Brain microvascular endothelial cell (primary cell): Measurements from ENCODE around the gene ASIP.
"Not testable (repeated sequence)": the region's sequence is repeated elsewhere in the genome, so short reads cannot be mapped to it uniquely, and the experiment has no call there.

Experiments
- DNase-seq: peaks from one replicate; pipeline ENCODE4 v3.0.0-alpha.2; 2020
- H3K27ac ChIP-seq: fragments of 250-450 bp; sonication (Bioruptor Pico); 2 replicates; pipeline ENCODE4 v1.5.1; 2020; ENCODE audit warnings: mild to moderate bottlenecking, moderate library complexity
- H3K27me3 ChIP-seq: fragments of 250-450 bp; sonication (Bioruptor Pico); replicated peaks from 2 replicates; pipeline ENCODE4 v1.5.1; 2020; ENCODE audit warnings: mild to moderate bottlenecking
- H3K36me3 ChIP-seq: fragments of 250-450 bp; sonication (Bioruptor Pico); replicated peaks from 2 replicates; pipeline ENCODE4 v1.5.1; 2020; ENCODE audit warnings: mild to moderate bottlenecking
- H3K4me3 ChIP-seq: 2 replicates; pipeline ENCODE4 v1.5.1; 2011; ENCODE audit warnings: low read depth, mild to moderate bottlenecking, control low read depth, low read length, moderate library complexity
- in situ Hi-C: cut with HindIII; loops from 2 replicates; pipeline ENCODE4 v1.10.0; 2017; ENCODE audit warnings: low sequenced_read_pairs, low pct_ligation_motif_present
- TF ChIP-seq, protein P1 (sequence below): IDR thresholded peaks from 2 replicates; pipeline ENCODE4 v1.5.1; 2011; ENCODE audit warnings: low read depth, mild to moderate bottlenecking, moderate library complexity, low read length, control low read depth, inconsistent platforms; ENCODE audit errors: missing control alignments

The ASIP gene

DNA sequence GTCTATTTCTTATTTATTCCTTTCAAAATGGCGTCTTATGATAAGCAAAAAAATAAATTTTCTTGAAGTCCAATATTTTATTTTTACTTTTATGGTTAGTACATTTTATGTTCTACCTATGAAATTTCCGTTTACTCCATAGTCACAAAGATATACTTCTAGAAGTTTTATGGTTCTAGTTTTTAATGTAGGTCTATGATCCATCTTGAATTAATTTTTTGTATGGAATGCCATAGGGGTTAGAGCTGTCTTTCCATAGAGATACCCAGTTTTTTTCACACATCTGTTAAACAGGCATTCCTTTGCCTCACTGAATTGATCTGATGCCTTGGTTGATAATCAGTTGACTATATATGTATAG is 24.9 kb upstream of the ASIP start:
- Histone ChIP-seq H3K27me3 (no peaks in the 10 kb centered on the region), H3K27ac (no peak overlapping the region), H3K36me3 (no peaks in the 10 kb centered on the region), H3K4me3 (peak overlapping the region; percentile 67)
- DNase-seq = no peak
- in situ Hi-C loops = no loop called here
- TF ChIP-seq, protein P1, sequence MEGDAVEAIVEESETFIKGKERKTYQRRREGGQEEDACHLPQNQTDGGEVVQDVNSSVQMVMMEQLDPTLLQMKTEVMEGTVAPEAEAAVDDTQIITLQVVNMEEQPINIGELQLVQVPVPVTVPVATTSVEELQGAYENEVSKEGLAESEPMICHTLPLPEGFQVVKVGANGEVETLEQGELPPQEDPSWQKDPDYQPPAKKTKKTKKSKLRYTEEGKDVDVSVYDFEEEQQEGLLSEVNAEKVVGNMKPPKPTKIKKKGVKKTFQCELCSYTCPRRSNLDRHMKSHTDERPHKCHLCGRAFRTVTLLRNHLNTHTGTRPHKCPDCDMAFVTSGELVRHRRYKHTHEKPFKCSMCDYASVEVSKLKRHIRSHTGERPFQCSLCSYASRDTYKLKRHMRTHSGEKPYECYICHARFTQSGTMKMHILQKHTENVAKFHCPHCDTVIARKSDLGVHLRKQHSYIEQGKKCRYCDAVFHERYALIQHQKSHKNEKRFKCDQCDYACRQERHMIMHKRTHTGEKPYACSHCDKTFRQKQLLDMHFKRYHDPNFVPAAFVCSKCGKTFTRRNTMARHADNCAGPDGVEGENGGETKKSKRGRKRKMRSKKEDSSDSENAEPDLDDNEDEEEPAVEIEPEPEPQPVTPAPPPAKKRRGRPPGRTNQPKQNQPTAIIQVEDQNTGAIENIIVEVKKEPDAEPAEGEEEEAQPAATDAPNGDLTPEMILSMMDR = no peak

DNA sequence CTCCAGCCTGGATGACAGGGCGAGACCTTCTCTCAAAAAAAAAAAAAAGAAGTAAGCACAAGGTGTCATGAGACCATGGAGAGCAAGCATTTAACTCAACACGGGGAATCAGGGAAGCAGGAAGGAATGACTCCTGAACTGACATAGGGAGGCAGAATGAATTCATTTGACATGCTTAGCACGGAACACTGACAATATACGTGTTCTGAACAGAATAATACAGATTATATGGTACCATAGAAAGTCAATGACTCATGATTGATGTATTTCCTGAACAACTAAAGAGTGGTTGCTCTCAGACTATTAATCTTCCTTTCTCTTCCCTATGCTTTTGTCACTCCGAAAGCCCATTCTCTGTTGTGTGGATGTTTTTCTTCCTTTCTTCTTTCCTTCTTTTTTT is 20.7 kb upstream of the ASIP start:
- H3K27me3 ChIP-seq = no peaks in the 10 kb centered on the region
- no peak overlapping the region for H3K4me3 ChIP-seq
- in situ Hi-C loops = no loop called here
- H3K36me3 ChIP-seq = no peaks in the 10 kb centered on the region
- peak; percentile 38 for DNase-seq
- no peak overlapping the region for H3K27ac ChIP-seq
- TF ChIP-seq, protein P1 = no peak

DNA sequence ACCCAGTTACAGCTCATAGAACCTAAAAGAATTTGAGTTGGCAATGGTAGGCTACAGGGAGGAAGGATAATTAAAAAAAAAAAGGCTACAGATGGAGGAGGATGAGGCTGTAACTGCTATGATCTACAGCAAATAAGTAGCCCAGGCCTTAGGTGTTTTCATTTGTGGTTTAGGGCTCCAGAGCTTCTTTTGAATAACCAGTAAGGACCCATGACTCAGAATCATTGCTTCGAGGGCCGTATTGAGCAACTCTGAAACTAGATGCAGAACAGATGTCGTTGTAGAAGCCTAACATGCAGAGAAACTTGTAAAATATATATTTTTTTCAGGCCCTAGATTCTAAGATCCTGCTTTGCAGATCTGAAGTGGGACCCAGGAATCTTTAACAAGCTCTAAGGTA is 19.0 kb upstream of the ASIP start:
- H3K27ac ChIP-seq = no peak overlapping the region
- DNase-seq = peak; percentile 93
- no peaks in the 10 kb centered on the region for H3K27me3 ChIP-seq
- TF ChIP-seq, protein P1 = no peak
- H3K4me3 ChIP-seq = no peak overlapping the region
- no peaks in the 10 kb centered on the region for H3K36me3 ChIP-seq
- in situ Hi-C loops = no loop called here

DNA sequence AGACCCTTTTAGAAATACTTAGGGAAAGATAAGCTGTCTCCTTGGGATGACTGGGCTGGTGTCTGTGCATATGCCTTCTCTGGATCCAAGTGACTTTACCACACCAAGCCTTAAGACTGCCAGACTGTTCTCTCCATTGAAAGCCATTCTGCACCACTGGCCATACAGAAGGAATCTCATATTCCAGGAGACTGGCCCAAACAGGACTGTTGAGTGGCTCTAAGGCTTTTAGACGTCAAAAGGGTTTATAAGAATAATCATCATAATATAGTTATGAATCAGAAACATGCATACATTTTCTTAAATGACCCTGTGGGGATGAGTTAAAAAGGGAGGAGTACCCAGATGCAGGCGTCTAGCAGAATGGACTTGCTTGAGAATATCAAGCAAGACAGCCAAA is 17.0 kb upstream of the ASIP start:
- in situ Hi-C loops, H3K27ac ChIP-seq, H3K4me3 ChIP-seq, H3K36me3 ChIP-seq, H3K27me3 ChIP-seq, DNase-seq: not testable (repeated sequence)

DNA sequence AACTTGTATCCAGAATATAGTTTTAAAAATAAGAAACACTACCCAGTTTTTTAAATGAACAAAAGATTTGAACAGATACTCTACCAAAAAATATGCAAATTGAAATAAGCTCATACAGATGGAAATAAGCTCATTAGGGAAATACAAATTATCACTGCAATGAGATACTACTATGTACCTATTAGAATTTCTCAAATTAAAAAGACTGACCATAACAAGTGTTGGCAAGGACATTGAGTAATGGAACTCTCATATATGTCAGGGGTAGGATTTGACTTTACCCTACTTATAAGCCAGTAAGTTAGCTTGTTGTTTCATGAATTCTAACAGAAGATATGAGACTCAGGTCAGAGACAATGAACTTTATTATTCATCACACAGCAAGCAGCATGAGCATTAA is 9.6 kb upstream of the ASIP start:
- no peak overlapping the region for H3K4me3 ChIP-seq
- H3K27me3 ChIP-seq = no peaks in the 10 kb centered on the region
- TF ChIP-seq, protein P1 = no peak
- in situ Hi-C loops = no loop called here
- no peak for DNase-seq
- H3K36me3 ChIP-seq = no peaks in the 10 kb centered on the region
- H3K27ac ChIP-seq = no peak overlapping the region

DNA sequence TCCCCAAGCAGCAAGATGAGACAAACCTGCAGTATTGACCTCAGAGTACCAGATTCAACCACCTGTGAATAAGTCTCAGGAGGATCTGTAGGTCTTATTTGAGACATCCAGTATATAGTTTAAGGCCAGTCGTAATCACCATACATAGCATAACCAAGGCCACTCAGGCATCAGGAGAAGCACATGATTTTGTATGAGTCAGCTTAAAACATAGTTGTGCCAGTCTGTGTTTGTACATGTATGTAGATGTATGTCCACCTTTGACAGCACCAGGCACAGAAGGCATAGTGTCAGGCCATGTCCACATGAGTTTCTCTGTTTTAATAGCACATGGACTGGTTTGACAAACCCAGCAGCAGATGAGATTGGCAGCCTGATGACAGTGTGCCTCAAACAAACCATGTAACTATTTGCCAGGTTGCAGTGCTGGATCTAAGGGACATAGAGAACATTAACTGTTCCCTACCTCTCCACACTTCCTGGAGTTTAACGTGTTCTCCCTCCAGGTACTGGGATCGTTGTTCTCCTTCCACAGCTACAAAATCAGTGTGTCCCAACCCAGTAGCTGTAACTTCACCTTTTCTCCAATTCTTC is 8.6 kb upstream of the ASIP start:
- Histone ChIP-seq H3K27me3 (no peaks in the 10 kb centered on the region), H3K4me3 (no peak overlapping the region), H3K36me3 (no peaks in the 10 kb centered on the region), H3K27ac (no peak overlapping the region)
- TF ChIP-seq, protein P1 = no peak
- no peak for DNase-seq
- in situ Hi-C loops = no loop called here
